IMR-90 (cell line): ENCODE measurements around the gene CPSF4. TPM values are rescaled to one million over a fixed set of nuclear protein-coding genes. Genes with fewer than 3 reads are reported as not detected.

Experiments used
- ATAC-seq: fragments of 200-7000 bp; cut with Tn5 transposase; 2 replicates; pipeline ENCODE4 v1.9.1; 2020; ENCODE audit warnings: low read depth, mild to moderate bottlenecking, moderate library complexity
- BruUV-seq: library from RNA; stranded (reverse); fragments of 400-500 nt; replicated peaks from 2 replicates; lab custom pipeline; 2021; lab: Mats Ljungman, UMichigan
- CTCF ChIA-PET: fragments of 300-600 bp; formaldehyde crosslinking; extraction: SDS; loops from one replicate; lab custom pipeline; 2021; ENCODE audit warnings: antibody characterized with exemption; lab: Yijun Ruan, JAX
- POLR2A ChIA-PET: fragments of 300-600 bp; sonication (Branson Sonifier 250); formaldehyde crosslinking; loops from one replicate; lab custom pipeline; 2022; ENCODE audit warnings: antibody characterized with exemption; ENCODE audit not compliant: unreplicated experiment; lab: Charles Lee
- DNase-seq: peaks from one replicate; pipeline ENCODE4 v3.0.0; 2013
- H2AFZ ChIP-seq: replicated peaks from 2 replicates; pipeline ENCODE3; 2013; ENCODE audit warnings: low read length, mild to moderate bottlenecking; ENCODE audit not compliant: poor library complexity
- H2AK5ac ChIP-seq: 2 replicates; pipeline ENCODE4 v1.6.1; 2013; ENCODE audit warnings: low read depth, low read length, inconsistent platforms
- H2AK9ac ChIP-seq: replicated peaks from 2 replicates; pipeline ENCODE3; 2013; ENCODE audit warnings: mild to moderate bottlenecking, low read depth, low read length, moderate library complexity; ENCODE audit not compliant: poor library complexity
- H2BK120ac ChIP-seq: 2 replicates; pipeline ENCODE4 v1.6.1; 2013; ENCODE audit warnings: low read depth, low read length, inconsistent platforms
- H2BK15ac ChIP-seq: 3 replicates; pipeline ENCODE4 v1.6.1; 2013; ENCODE audit warnings: low read depth, low read length, inconsistent platforms
- H2BK20ac ChIP-seq: 2 replicates; pipeline ENCODE4 v1.6.1; 2013; ENCODE audit warnings: low read depth, mild to moderate bottlenecking, inconsistent platforms, low read length, moderate library complexity
- H2BK5ac ChIP-seq: 2 replicates; pipeline ENCODE4 v1.6.1; 2013; ENCODE audit warnings: mild to moderate bottlenecking, low read depth, low read length, inconsistent platforms; ENCODE audit not compliant: poor library complexity, severe bottlenecking
- H3K14ac ChIP-seq: replicated peaks from 2 replicates; pipeline ENCODE4 v1.6.1; 2013; ENCODE audit warnings: low read depth, low read length, inconsistent platforms
- H3K18ac ChIP-seq: 2 replicates; pipeline ENCODE4 v1.6.1; 2013; ENCODE audit warnings: low read depth, low read length, control low read depth
- H3K23ac ChIP-seq: 2 replicates; pipeline ENCODE4 v1.6.1; 2013; ENCODE audit warnings: low read depth, low read length, inconsistent platforms
- H3K27ac ChIP-seq: 2 replicates; pipeline ENCODE4 v1.5.1; 2013; ENCODE audit warnings: mild to moderate bottlenecking, control low read depth, low read length; ENCODE audit not compliant: insufficient read depth
- H3K27me3 ChIP-seq: 2 replicates; pipeline ENCODE4 v1.6.1; 2013; ENCODE audit warnings: low read length; ENCODE audit not compliant: control insufficient read depth, insufficient read depth
- H3K36me3 ChIP-seq: 2 replicates; pipeline ENCODE4 v1.6.1; 2013; ENCODE audit warnings: low read length, mixed read lengths; ENCODE audit not compliant: control insufficient read depth, insufficient read depth
- H3K4ac ChIP-seq: 2 replicates; pipeline ENCODE4 v1.6.1; 2013; ENCODE audit warnings: low read depth, low read length, inconsistent platforms
- H3K4me1 ChIP-seq: 2 replicates; pipeline ENCODE4 v1.6.1; 2013; ENCODE audit warnings: low read length, mixed read lengths; ENCODE audit not compliant: control insufficient read depth, insufficient read depth
- H3K4me2 ChIP-seq: 2 replicates; pipeline ENCODE4 v1.6.1; 2013; ENCODE audit warnings: low read depth, mild to moderate bottlenecking, control low read depth, low read length, moderate library complexity
- H3K4me3 ChIP-seq: 2 replicates; pipeline ENCODE4 v1.5.1; 2013; ENCODE audit warnings: low read depth, mild to moderate bottlenecking, control low read depth, low read length, moderate library complexity; ENCODE audit not compliant: insufficient read depth
- H3K56ac ChIP-seq: 2 replicates; pipeline ENCODE4 v1.6.1; 2013; ENCODE audit warnings: low read length, inconsistent platforms; ENCODE audit not compliant: insufficient read depth; ENCODE audit errors: extremely low read depth
- H3K79me1 ChIP-seq, 2 experiments: 2 replicates each; pipeline ENCODE4 v1.6.1; 2013; ENCODE audit warnings: low read length in 2 of 2, inconsistent platforms in 1 of 2, low read depth in 1 of 2
- H3K9ac ChIP-seq: 2 replicates; pipeline ENCODE4 v1.6.1; 2013; ENCODE audit warnings: low read depth, low read length, control low read depth
- H3K9me1 ChIP-seq: 2 replicates; pipeline ENCODE4 v1.6.1; 2013; ENCODE audit warnings: low read length, inconsistent platforms; ENCODE audit not compliant: insufficient read depth
- H3K9me3 ChIP-seq: 2 replicates; pipeline ENCODE4 v1.6.1; 2013; ENCODE audit warnings: low read length; ENCODE audit not compliant: control insufficient read depth, insufficient read depth
- H4K20me1 ChIP-seq: 2 replicates; pipeline ENCODE4 v1.6.1; 2013; ENCODE audit warnings: low read length, inconsistent platforms; ENCODE audit not compliant: insufficient read depth
- H4K5ac ChIP-seq: 2 replicates; pipeline ENCODE4 v1.6.1; 2013; ENCODE audit warnings: mild to moderate bottlenecking, low read depth, low read length, control low read depth
- H4K8ac ChIP-seq, 2 experiments: 2 replicates each; pipeline ENCODE4 v1.6.1; 2013; ENCODE audit warnings: low read depth in 2 of 2, low read length in 2 of 2, control low read depth in 1 of 2, inconsistent platforms in 1 of 2
- H4K91ac ChIP-seq: 2 replicates; pipeline ENCODE4 v1.6.1; 2013; ENCODE audit warnings: low read depth, low read length, inconsistent platforms; ENCODE audit not compliant: insufficient read depth
- CHD1 ChIP-seq: IDR thresholded peaks from 2 replicates; pipeline ENCODE4 v1.6.1; 2012; ENCODE audit warnings: low read depth, low read length, improper control_type of control experiment
- FOS ChIP-seq: fragments of 150-350 bp; IDR thresholded peaks from 2 replicates; pipeline ENCODE4 v1.6.1; 2016; ENCODE audit warnings: low read depth, low read length
- RAD21 ChIP-seq: IDR thresholded peaks from 2 replicates; pipeline ENCODE4 v1.6.1; 2012; ENCODE audit warnings: low read length, improper control_type of control experiment
- WGBS, 2 experiments: methylation state at CpG; one replicate each; pipeline versions ENCODE4 v1.1.5 to v1.1.7; 2013; ENCODE audit warnings: missing lambda C conversion rate in 2 of 2; ENCODE audit not compliant: insufficient read length in 1 of 2; ENCODE audit errors: extremely low coverage in 2 of 2; 5-methylcytosine and 5-hydroxymethylcytosine counted together
- dilution Hi-C: fragments of 300-500 bp; cut with HindIII; formaldehyde crosslinking; loops from one replicate; pipeline ENCODE4 v1.14.3; 2018; ENCODE audit warnings: low sequenced_read_pairs; ENCODE audit not compliant: unreplicated experiment
- in situ Hi-C: fragments of 300-500 bp; cut with MboI; formaldehyde crosslinking; loops from 3 replicates; pipeline ENCODE4 v1.14.3; 2019; ENCODE audit warnings: low sequenced_read_pairs, inconsistent platforms, mixed read lengths
- intact Hi-C: fragments of 100-400 bp; cut with micrococcal nuclease; formaldehyde crosslinking; loops from 2 replicates; pipeline ENCODE4 v1.10.0; 2022
- polyA plus RNA-seq, 3 experiments: library from polyadenylated mRNA; depleted of rRNA; stranded (reverse); fragments of >200 nt; gene quantifications; 2 replicates each; pipeline ENCODE4 v1.2.3, GENCODE V29; 2012; ENCODE audit warnings: low replicate concordance in 1 of 3
- total RNA-seq: library from RNA; depleted of rRNA; stranded (reverse); fragments of >200 nt; gene quantifications from 2 replicates; pipeline ENCODE4 v1.2.3, GENCODE V29; 2012
- TF ChIP-seq, protein P1 (sequence below): fragments of 150-350 bp; IDR thresholded peaks from 2 replicates; pipeline ENCODE4 v1.6.1; 2017; ENCODE audit warnings: mild to moderate bottlenecking, antibody characterized with exemption, low read length, low read depth

CPSF4 gene
- total and polyA plus RNA-seq, 2 of the 4 experiments (the other 2 are of a cell fraction): 23.8 to 44.9 TPM

DNA sequence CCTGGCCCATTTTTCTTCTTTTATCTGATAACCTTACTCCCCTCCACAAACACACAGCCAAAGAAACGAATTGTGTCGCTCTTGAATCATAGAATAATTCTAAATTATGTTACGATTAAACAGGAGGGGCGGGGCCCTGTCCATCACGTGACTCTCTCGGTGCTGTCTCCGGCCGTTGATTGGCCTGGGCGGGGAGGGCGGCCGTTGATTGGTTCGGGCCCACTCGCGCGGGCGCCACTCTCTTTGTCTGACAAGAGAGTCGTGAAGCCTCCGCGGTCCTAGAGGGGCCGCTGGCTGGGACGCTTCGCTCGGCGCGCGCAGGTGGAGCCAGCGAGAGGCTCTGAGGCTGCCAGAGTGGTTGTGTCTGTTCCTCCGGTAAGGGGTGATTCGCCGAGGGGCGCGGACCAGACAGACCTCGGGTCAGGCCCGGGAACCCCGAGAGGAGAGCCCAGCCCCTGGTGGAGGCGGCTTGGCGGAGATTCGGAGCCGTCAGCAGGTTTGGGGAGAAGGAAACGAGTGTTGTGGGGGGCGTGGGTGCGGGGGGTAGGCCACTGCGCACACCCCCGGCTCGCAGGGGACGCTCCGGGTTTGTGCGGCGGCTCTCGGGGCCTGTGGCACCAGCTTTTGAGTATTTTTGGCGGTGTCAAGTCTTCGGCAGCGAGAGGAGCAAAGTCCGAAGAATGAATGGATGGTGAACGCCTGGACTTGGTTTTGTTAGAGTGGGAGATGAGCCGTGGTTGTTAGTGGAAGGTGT is 34.0 kb downstream of the CPSF4 start, which contains the start of gene ZNF789 (continued):
- TF ChIP-seq FOS: peak; percentile 56

DNA sequence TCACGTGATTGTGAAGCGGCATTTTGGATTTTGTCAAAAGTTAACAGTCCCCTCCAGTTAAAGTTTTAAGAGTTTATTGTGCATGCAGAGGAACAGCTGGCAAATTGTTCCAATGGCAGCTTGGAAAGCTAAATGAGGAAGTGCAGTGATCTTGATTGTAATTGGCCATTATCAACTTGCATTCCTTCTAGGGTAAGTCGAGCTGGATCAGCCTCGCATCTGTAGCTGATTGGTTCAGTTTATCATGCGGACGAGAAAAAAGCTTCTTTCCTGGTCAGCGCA is 34.5 kb downstream of the CPSF4 start:
- intact Hi-C loops (no loop called here), dilution Hi-C loops (no loop called here), in situ Hi-C loops (no loop called here)
- CTCF ChIA-PET: no interaction called here
- Histone ChIP-seq H3K4me1 (0 out of 2 replicates have a peak, but pooled peaks cover 2% of the 10 kb centered on the region), H3K36me3 (peaks cover 3% of the 10 kb centered on the region), H3K27me3 (no peaks in the 10 kb centered on the region), H3K9ac (peak overlapping the region; percentile 79), H4K8ac (peak overlapping the region; percentile 2 to 83; a peak in 2 of 4 replicates), H3K79me1 (peaks cover 21 to 28% of the 10 kb centered on the region in 2 experiments), H3K18ac (0 out of 2 replicates have a peak overlapping the region, but pooled peaks have one; percentile 11), H3K9me1 (peaks cover 5% of the 10 kb centered on the region; the same call in 1 of the 2 replicates), H4K5ac (peak overlapping the region; percentile 36), H2BK15ac (no peak overlapping the region), H2AFZ (peak overlapping the region; percentile 98), H4K91ac (no peak overlapping the region; the same call in 1 of the 2 replicates), H3K14ac (peak overlapping the region; percentile 92), H2BK120ac (no peak overlapping the region), H3K4me3 (peak overlapping the region; percentile 80), H4K20me1 (0 out of 2 replicates have a peak, but pooled peaks cover 2% of the 10 kb centered on the region), H3K9me3 (no peaks in the 10 kb centered on the region), H2AK5ac (peak overlapping the region; percentile 46; the same call in 1 of the 2 replicates), H2BK20ac (no peak overlapping the region), H3K23ac (peak overlapping the region; percentile 75; the same call in 1 of the 2 replicates), H3K27ac (peak overlapping the region; percentile 57), H2AK9ac (peak overlapping the region; percentile 96), H3K56ac (peak overlapping the region; percentile 76; the same call in 1 of the 2 replicates), H3K4me2 (peak overlapping the region; percentile 97), H3K4ac (peak overlapping the region; percentile 62; the same call in 1 of the 2 replicates), H2BK5ac (peak overlapping the region; percentile 37)
- ATAC-seq (peak; percentile 54), DNase-seq (peak; percentile 82)
- WGBS, 2 experiments: 33% methylated on average over 1 of the region's 7 CpGs; no CpG with 5 or more reads in 1 of the 2 experiments
- POLR2A ChIA-PET: no interaction called here
- BruUV-seq: TSS peak; percentile 67
- TF ChIP-seq, protein P1, sequence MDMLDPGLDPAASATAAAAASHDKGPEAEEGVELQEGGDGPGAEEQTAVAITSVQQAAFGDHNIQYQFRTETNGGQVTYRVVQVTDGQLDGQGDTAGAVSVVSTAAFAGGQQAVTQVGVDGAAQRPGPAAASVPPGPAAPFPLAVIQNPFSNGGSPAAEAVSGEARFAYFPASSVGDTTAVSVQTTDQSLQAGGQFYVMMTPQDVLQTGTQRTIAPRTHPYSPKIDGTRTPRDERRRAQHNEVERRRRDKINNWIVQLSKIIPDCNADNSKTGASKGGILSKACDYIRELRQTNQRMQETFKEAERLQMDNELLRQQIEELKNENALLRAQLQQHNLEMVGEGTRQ: peak; percentile 56
- TF ChIP-seq RAD21 (no peak), CHD1 (no peak)
